Thyroid gland (tissue), 4 donors: ENCODE results near the gene GPR87. TPM values are rescaled to one million over a fixed set of nuclear protein-coding genes. Genes with fewer than 3 reads are reported as not detected.

Source experiments
- DNase-seq, 2 donors: peaks; one replicate each; pipeline ENCODE4 v3.0.0-alpha.2; 2019
- H3K27ac ChIP-seq, 3 donors: fragments of 200-600 bp; sonication (generic); 1 replicate in 2 of 3; 2 replicates in 1 of 3; pipeline ENCODE4 v1.5.1; 2016 to 2019; ENCODE audit warnings: mild to moderate bottlenecking in 1 of 3, moderate library complexity in 1 of 3
- H3K27me3 ChIP-seq: fragments of 200-600 bp; sonication (generic); one replicate; pipeline ENCODE4 v1.5.1; 2019
- H3K36me3 ChIP-seq, 2 donors: fragments of 200-600 bp; sonication (generic); one replicate each; pipeline ENCODE4 v1.5.1; 2016 to 2019
- H3K4me1 ChIP-seq, 2 donors: fragments of 200-600 bp; sonication (generic); one replicate each; pipeline ENCODE4 v1.5.1; 2017 to 2019
- H3K4me3 ChIP-seq, 3 donors: fragments of 200-600 bp; sonication (generic); replicated peaks in 1 of 3; 1 replicate in 2 of 3; 2 replicates in 1 of 3; pipeline ENCODE4 v1.5.1; 2016; ENCODE audit warnings: mild to moderate bottlenecking in 1 of 3
- H3K9me3 ChIP-seq: fragments of 200-600 bp; sonication (generic); one replicate; pipeline ENCODE4 v1.5.1; 2017
- CTCF ChIP-seq, 6 experiments: fragments of 200-600 bp in 3 of 6; fragments of 450-650 bp in 3 of 6; sonication (generic) in 3 of 6; IDR thresholded peaks; one replicate each; pipeline ENCODE4 v1.5.1; 2016 to 2019; ENCODE audit warnings: antibody characterized with exemption in 6 of 6, mild to moderate bottlenecking in 2 of 6, inconsistent platforms in 1 of 6, moderate library complexity in 1 of 6
- POLR2A ChIP-seq, 2 donors: fragments of 450-650 bp; IDR thresholded peaks; one replicate each; pipeline ENCODE4 v1.6.1; 2017; ENCODE audit warnings: antibody characterized with exemption in 2 of 2, mild to moderate bottlenecking in 2 of 2, moderate library complexity in 1 of 2
- WGBS, 2 donors: methylation state at CpG; one replicate each; pipeline ENCODE4 v1.1.5; 2017; 5-methylcytosine and 5-hydroxymethylcytosine counted together
- intact Hi-C: fragments of 100-400 bp; cut with DNase I; formaldehyde crosslinking; loops from one replicate; pipeline ENCODE4 v1.15.1; 2023
- total RNA-seq, 4 donors: library from RNA; depleted of rRNA; stranded (reverse); fragments of >200 nt; gene quantifications; one replicate each; pipeline ENCODE4 v1.2.3, GENCODE V29; 2016

GPR87 gene
- total RNA-seq, 4 donors from 2014 or later, result not detected

- TF ChIP-seq POLR2A (IDR thresholded peaks at IDR 0.05) (no peak), CTCF (IDR thresholded peaks at IDR 0.05) (no peak)
- 96 to 97% methylated on average over 2 of the region's 2 CpGs for WGBS, 2 donors
- DNase-seq, result no peak
Measured at GRCh38 chr3:151314137-151314536, 2.5 kb downstream of the GPR87 start.

GRCh38 chr3:151312972-151313371 is 3.6 kb downstream of the GPR87 start:
- no peak overlapping the region for H3K4me3 ChIP-seq
- intact Hi-C loops, result no loop called here
- H3K4me1 ChIP-seq, result no peaks in the 10 kb centered on the region
- H3K9me3 ChIP-seq, result no peaks in the 10 kb centered on the region
- 88 to 93% methylated on average over 3 of the region's 3 CpGs for WGBS, 2 donors
- H3K27ac ChIP-seq, result no peak overlapping the region
- DNase-seq, result no peak
- no peak for TF ChIP-seq POLR2A (IDR thresholded peaks at IDR 0.05)
- no peak for TF ChIP-seq CTCF (IDR thresholded peaks at IDR 0.05)
- H3K27me3 ChIP-seq, result no peaks in the 10 kb centered on the region
- H3K36me3 ChIP-seq, result no peaks in the 10 kb centered on the region

More at GRCh38 chr3:151314137-151314536, 2.5 kb downstream of the GPR87 start:
- Histone ChIP-seq H3K27me3 (no peaks in the 10 kb centered on the region), H3K4me3 (no peak overlapping the region), H3K36me3 (no peaks in the 10 kb centered on the region), H3K9me3 (no peaks in the 10 kb centered on the region), H3K27ac (no peak overlapping the region), H3K4me1 (no peaks in the 10 kb centered on the region)
- intact Hi-C loops, result no loop called here

GRCh38 chr3:151309566-151309965 is 7.1 kb downstream of the GPR87 start:
- H3K27ac ChIP-seq, result no peak overlapping the region
- H3K4me3 ChIP-seq, result no peak overlapping the region
- no peaks in the 10 kb centered on the region for H3K36me3 ChIP-seq
- intact Hi-C loops, result no loop called here
- TF ChIP-seq CTCF (IDR thresholded peaks at IDR 0.05) (no peak), POLR2A (IDR thresholded peaks at IDR 0.05) (no peak)
- WGBS, 2 donors, result 94 to 98% methylated on average over 2 of the region's 2 CpGs
- no peaks in the 10 kb centered on the region for H3K9me3 ChIP-seq
- H3K27me3 ChIP-seq, result no peaks in the 10 kb centered on the region
- DNase-seq, result no peak
- peaks cover 0 to 7% of the 10 kb centered on the region in 2 donors for H3K4me1 ChIP-seq

- DNase-seq, result no peak
- H3K4me3 ChIP-seq, result no peak overlapping the region
- intact Hi-C loops, result no loop called here
Measured at GRCh38 chr3:151307583-151308488, 8.8 kb downstream of the GPR87 start.

More at GRCh38 chr3:151307583-151308488, 8.8 kb downstream of the GPR87 start:
- no peaks in the 10 kb centered on the region for H3K27me3 ChIP-seq
- peaks cover 0 to 7% of the 10 kb centered on the region in 2 donors for H3K4me1 ChIP-seq
- TF ChIP-seq POLR2A (IDR thresholded peaks at IDR 0.05), result no peak
- TF ChIP-seq CTCF (IDR thresholded peaks at IDR 0.05), result no peak
- H3K9me3 ChIP-seq, result no peaks in the 10 kb centered on the region
- no peaks in the 10 kb centered on the region for H3K36me3 ChIP-seq
- H3K27ac ChIP-seq, result no peak overlapping the region
- WGBS, 2 donors, result 89 to 96% methylated on average over 1 of the region's 1 CpG
